NOMO-1 treated with DMSO at 0.1 percent for 48 hours (cell line): ENCODE measurements around the gene COX6A2.

Source experiments
- DNase-seq: peaks from one replicate; lab custom pipeline; 2025; ENCODE audit not compliant: unreplicated experiment; lab: John Stamatoyannopoulos, UW

Gene COX6A2

DNA sequence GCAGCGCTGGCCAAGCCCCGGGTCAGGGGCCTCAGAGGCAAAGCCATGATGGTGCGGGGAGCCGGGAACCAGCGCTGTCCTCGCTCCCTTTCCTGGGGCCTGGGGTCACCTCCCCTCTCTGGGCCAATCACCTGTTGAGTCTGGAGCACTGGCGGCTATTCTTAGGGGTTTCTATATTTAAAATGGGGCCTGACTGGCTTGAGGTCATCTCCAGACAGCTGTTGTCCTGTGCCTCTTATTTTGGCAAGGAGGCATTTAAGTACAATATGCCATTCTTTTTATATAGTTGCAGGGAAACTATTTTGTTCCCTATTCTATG lies at the start of gene COX6A2:
COX6A2 (minus strand) TSS at position 82 of the 319 bp plus-strand sequence; CDS start at position 47, 35 bp downstream.
- DNase-seq, result no peak

DNA sequence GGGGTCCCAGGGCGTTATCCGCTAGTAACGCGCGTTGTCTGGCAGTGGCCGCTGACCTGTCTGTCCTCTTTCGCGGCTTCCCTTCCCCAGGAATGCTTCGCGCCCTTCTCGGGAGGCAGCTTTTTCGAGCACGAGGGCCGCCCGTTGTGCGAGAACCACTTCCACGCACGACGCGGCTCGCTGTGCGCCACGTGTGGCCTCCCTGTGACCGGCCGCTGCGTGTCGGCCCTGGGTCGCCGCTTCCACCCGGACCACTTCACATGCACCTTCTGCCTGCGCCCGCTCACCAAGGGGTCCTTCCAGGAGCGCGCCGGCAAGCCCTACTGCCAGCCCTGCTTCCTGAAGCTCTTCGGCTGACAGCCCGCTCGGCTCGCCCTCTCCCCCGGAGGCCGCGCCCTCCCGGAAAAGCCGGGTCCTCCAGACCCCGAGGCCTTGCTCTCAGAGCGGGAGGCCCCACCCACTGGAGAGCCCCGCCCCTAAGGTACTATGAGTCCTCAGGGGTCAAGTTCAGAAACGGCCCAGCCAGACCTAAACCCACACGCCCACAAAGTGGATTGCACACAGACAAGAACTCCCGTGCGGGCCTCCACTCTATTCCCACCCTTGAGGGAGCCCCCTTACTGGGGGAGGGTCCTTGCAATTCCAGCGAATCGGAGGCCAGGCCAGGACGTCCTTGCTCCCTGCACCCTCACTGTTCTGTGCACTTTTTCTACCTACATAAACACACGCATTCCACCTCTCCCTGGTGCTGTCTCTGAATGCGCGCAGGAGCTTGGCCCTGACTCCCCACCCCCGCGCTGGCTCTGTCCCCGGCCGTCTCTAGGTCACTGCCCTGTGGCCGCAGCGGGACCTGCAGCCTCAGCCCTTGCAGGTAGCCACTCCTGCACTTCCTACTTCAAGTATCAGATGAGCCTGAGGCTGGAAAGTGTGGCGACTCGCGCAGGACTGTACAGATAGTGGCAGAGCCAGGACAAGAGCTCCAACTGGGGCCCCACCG lies 49.4 kb upstream of the COX6A2 start:
- DNase-seq, result peak; percentile 78

- DNase-seq, result peak; percentile 59
These were observed 48.4 kb upstream of the COX6A2 start for GRCh38 chr16:31476303-31477219.

- DNase-seq, result no peak
These were observed 47.8 kb upstream of the COX6A2 start for GRCh38 chr16:31475946-31476302.

GRCh38 chr16:31474773-31475738 lies 46.9 kb upstream of the COX6A2 start:
- DNase-seq, result no peak

GRCh38 chr16:31474173-31474714 lies 46.1 kb upstream of the COX6A2 start:
- DNase-seq, result no peak

DNA sequence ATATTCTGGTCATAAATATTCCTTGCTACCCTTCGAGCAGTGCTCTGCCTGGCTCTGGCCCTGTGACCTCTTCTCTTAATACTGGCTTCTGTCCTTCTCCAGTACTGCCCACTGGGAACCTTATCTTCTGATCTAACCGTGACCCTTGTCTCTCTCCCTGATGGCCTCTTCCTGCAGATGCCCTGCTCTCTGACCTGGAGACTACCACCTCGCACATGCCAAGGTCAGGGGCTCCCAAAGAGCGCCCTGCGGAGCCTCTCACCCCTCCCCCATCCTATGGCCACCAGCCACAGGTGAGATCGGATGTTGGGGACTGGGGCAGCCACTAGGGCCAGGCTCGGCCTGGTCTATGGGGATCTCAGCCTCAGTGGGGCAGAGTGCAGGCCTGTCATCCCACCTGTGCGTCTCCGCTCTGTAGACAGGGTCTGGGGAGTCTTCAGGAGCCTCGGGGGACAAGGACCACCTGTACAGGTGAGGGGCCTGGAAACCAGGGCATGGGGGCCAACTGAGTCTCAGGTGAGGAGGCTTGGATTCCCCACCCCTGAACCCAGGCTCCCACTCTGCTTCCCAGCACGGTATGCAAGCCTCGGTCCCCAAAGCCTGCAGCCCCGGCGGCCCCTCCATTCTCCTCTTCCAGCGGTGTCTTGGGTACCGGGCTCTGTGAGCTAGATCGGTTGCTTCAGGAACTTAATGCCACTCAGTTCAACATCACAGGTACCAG lies 45.3 kb upstream of the COX6A2 start:
- DNase-seq, result no peak

DNA sequence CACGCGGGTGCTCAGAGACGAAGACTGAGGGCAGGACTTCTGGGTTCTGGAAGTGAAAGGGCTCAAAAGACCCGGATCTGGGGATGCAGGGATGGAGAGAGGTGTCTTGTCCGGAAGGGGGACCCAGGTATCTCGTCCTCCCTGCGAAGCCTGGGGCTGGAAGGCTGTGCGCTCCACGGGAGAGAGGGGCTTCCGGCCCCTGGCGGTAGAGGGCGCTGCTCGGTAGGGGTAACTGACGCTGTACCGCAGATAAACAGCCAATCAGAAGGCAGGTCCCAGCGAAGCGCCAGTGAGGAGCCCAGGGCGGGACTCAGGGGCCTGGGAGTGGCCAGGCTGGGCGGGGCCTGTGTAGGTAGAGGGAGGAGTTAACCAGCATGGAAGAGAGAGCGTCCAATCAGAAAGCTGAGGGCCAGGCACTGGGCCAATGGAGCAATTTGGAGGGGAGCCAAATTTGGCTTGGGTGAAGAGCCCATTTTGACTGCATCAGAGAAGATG lies 44.6 kb upstream of the COX6A2 start:
- no peak for DNase-seq

DNA sequence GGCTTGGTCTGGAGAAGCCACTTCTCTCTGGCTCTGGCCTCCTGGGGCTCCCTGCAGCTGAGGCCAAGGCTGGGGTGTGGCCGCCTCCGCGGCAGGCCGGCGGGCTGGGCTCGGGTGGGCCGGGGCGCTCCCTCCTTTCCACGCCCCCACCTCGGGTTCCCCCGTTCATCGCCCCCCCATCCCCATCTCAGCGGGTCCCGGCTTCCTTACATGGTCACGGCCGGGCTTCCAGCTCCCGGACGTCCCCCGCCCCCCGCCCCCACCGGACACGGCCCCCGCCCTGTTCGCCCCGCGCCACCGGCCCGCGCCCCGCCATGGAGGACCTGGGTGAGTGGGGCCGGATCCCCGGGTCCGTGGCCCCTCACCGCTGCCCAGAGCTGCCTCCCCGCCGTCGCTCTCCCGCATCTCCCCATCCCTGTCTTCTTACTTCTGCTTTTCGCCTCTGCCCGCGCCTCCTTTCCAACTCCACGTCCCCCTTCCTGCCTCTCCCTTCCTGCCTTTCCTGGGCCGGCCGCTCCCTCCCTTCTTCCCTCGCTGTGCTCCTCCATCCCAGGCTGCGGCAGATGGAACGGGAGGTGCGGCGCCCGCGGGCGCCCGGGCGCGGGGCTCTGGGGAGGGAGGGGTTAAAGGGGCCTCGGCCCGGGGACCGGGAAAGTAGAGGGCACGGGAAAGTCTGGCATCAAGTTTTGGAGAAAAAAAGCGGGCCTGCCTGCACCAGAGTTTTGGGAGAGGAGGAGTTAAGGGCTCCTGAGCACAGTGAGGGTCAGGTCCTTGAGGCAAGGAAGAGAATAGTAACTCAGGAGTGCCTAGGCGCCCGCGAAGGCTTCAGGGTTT lies 43.9 kb upstream of the COX6A2 start, which contains the start of gene TGFB1I1:
TGFB1I1 (plus strand) TSS at position 278 of the 834 bp plus-strand sequence; CDS start at position 315, 37 bp downstream.
- no peak for DNase-seq

- DNase-seq, result no peak
These were observed 43.2 kb upstream of the COX6A2 start for GRCh38 chr16:31471241-31471874.

DNA sequence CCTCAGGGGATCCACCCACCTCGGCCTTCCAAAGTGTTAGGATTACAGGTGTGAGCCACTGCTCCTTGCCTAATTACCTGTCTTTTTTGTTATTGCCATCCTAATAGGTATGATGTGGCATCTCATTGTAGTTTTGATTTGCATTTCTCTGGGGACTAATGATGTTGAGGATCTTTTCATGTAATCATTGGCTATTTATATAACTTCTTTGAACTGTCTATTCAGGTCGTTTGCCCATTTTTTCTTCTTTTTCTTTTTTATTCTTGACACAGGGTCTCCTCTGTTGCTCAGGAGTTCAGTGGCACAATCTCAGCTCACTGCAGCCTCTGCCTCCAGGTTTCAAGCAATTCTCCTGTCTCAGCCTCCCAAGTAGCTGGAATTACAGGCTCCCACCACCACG lies 42.5 kb upstream of the COX6A2 start:
- DNase-seq, result no peak

DNA sequence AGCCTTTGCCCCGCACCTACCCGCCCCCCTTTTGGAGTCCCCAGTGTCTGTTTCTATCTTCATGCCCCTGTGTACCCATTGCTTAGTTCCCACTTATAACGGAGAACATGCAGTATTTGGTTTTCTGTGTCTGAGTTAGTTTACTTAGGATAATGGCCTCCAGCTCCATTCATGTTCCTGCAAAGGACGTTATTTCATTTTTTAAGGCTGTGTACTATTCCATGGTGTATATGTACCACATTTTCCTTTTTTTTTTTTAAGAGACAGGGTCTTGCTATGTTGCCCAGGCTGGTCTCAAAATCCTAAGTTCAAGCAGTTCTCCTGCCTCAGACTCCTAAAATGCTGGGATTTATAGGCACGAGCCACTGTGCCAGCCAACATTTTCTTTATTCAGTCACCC lies 39.7 kb upstream of the COX6A2 start:
- no peak for DNase-seq

DNA sequence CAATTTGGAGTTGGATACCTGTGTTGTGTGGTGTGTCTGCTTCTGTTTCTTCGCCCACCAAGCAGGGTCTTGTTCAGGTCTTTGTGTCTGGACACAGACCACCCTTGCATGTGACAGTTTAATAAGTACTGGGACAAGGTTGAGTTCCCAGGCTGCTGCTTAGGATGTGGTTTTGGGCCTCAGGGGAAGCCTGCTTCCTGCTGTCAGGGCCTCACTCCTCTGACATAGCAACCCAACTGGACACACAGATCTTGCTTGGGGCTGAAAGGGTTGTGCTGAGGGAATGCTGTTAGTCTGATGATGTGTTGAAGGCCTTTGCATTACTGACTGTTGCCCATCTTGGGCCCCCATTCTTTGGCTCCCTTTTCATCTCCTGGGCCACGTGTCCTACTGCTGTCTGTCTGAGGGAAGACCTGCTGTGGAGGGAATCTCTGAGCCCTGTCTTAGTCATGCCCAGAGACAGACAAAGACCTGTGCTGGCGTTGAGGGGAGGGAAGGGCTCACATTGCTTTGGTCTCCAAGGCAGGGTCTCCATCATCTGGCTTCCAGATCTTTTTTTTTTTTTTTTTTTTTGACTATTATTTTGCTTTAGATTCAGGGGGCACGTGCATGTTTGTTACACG lies 39.1 kb upstream of the COX6A2 start:
- DNase-seq, result no peak

DNA sequence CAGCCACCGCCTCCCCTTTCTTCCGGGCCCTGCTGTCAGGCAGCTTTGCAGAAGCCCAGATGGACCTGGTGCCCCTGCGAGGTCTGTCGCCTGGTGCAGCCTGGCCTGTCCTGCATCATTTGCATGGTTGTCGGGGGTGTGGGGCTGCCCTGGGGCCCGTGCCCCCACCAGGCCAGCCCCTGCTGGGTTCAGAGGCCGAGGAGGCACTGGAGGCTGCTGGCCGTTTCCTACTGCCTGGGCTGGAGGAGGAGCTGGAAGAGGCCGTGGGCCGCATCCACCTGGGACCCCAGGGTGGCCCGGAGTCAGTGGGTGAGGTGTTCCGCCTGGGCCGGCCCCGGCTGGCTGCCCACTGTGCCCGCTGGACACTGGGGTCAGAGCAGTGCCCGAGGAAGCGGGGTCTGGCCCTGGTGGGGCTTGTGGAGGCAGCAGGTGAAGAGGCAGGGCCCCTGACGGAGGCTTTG lies 38.3 kb upstream of the COX6A2 start:
- no peak for DNase-seq

DNA sequence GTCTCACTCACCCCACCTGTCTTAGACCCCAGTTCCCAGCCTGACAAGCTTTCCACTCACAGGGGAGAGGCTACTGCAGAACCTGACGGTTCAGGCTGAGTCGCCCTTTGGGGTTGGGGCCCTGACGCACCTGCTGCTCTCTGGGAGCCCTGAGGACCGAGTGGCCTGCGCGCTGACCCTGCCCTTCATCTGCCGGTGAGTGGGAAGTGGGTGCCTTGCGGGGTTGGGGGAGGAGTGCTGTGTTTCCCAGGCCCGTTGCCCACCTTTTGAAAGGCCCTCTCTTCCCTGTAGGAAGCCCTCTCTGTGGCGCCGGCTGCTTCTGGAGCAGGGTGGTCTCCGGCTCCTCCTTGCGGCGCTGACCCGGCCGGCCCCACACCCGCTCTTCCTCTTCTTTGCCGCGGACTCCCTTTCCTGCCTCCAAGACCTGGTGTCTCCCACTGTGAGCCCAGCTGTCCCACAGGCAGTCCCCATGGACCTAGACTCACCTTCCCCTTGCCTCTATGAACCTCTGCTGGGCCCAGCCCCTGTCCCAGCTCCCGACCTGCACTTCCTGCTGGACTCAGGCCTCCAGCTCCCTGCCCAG lies 37.7 kb upstream of the COX6A2 start:
- DNase-seq, result no peak

DNA sequence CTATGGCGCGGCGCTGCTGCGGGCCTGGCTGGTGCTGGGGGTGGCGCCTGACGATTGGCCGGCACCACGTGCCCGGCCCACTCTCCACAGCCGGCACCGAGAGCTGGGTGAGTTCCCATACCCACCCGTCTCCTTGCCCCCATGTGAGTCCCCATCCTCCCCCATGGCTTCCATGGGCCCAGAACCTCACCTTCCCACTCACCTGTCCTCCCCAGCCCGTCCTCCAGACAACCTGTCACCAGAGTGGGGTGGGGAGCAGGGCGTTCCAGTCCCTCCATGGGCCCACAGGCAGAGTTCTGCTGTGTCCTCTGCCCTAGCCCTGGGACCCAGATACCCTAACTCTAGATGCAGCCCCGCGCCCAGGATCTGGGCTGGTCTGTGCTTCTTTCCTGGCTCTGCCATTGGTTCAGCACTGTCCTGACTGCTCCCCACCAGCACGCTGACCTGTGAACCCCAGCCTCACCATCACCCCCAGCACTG lies 36.7 kb upstream of the COX6A2 start:
- DNase-seq, result no peak

DNA sequence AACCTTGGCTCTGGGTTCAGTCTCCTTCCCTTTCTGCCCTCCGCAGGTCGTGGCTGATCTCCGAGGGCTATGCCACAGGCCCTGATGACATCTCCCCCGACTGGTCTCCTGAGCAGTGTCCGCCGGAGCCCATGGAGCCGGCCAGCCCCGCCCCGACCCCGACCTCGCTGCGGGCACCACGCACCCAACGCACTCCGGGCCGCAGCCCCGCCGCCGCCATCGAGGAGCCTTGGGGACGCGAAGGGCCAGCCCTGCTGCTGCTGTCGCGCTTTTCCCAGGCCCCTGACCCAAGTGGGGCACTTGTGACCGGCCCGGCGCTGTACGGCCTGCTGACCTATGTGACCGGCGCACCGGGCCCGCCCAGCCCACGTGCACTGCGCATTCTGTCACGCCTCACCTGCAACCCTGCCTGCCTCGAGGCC lies 36.2 kb upstream of the COX6A2 start:
- no peak for DNase-seq
